PC-9 (cell line): ENCODE measurements around the gene TMEM108. TPM values are rescaled to one million over a fixed set of nuclear protein-coding genes. Genes with fewer than 3 reads are reported as not detected.

Experiments
- BruUV-seq: library from RNA; stranded (reverse); fragments of 400-500 nt; replicated peaks from 2 replicates; lab custom pipeline; 2021; lab: Mats Ljungman, UMichigan
- CTCF ChIA-PET: fragments of 300-600 bp; sonication (Branson Sonifier 250); formaldehyde crosslinking; loops from one replicate; lab custom pipeline; 2022; ENCODE audit warnings: antibody characterized with exemption; lab: Charles Lee
- POLR2A ChIA-PET: fragments of 300-600 bp; sonication (Branson Sonifier 250); formaldehyde crosslinking; loops from one replicate; lab custom pipeline; 2022; ENCODE audit warnings: antibody characterized with exemption; ENCODE audit not compliant: unreplicated experiment; lab: Charles Lee
- DNase-seq, 2 experiments: peaks; one replicate each; pipeline versions ENCODE4 v3.0.0 to v3.0.0-alpha.2; 2015 to 2022; ENCODE audit warnings: mixed read lengths in 1 of 2
- H2AFZ ChIP-seq: fragments of 200-600 bp; sonication (generic); 2 replicates; pipeline ENCODE4 v1.8.1; 2017; ENCODE audit warnings: antibody characterized with exemption
- H3F3A ChIP-seq: fragments of 200-600 bp; sonication (generic); 2 replicates; pipeline ENCODE4 v1.8.1; 2017; ENCODE audit warnings: antibody characterized with exemption, mild to moderate bottlenecking, low read depth; ENCODE audit not compliant: insufficient read depth
- H3K27ac ChIP-seq: fragments of 200-600 bp; sonication (generic); 2 replicates; pipeline ENCODE4 v1.6.1; 2016; ENCODE audit warnings: mixed run types
- H3K27me3 ChIP-seq: fragments of 200-600 bp; sonication (generic); 2 replicates; pipeline ENCODE4 v1.6.1; 2016; ENCODE audit warnings: low read depth, mixed run types; ENCODE audit not compliant: insufficient read depth
- H3K36me3 ChIP-seq: fragments of 200-600 bp; sonication (generic); 2 replicates; pipeline ENCODE4 v1.6.1; 2016; ENCODE audit warnings: low read depth, mixed run types
- H3K4me1 ChIP-seq: fragments of 200-600 bp; sonication (generic); replicated peaks from 2 replicates; pipeline ENCODE4 v1.6.1; 2016; ENCODE audit warnings: mixed run types; ENCODE audit not compliant: insufficient read depth
- H3K4me2 ChIP-seq: fragments of 200-600 bp; sonication (generic); 2 replicates; pipeline ENCODE4 v1.6.1; 2017; ENCODE audit warnings: mixed run types
- H3K4me3 ChIP-seq: fragments of 200-600 bp; sonication (generic); 2 replicates; pipeline ENCODE4 v1.6.1; 2016; ENCODE audit warnings: mixed run types
- H3K79me2 ChIP-seq: fragments of 200-600 bp; sonication (generic); 2 replicates; pipeline ENCODE4 v1.6.1; 2017; ENCODE audit warnings: low read depth, mixed run types
- H3K9me2 ChIP-seq: fragments of 200-600 bp; sonication (generic); 2 replicates; pipeline ENCODE4 v1.8.1; 2017; ENCODE audit warnings: mild to moderate bottlenecking; ENCODE audit not compliant: insufficient read depth
- H3K9me3 ChIP-seq: fragments of 200-600 bp; sonication (generic); 2 replicates; pipeline ENCODE4 v1.8.1; 2016; ENCODE audit warnings: low read depth; ENCODE audit not compliant: insufficient read depth
- H4K20me1 ChIP-seq: fragments of 200-600 bp; sonication (generic); 2 replicates; pipeline ENCODE4 v1.8.1; 2017; ENCODE audit not compliant: insufficient read depth
- EZH2 ChIP-seq: fragments of 200-600 bp; sonication (generic); IDR thresholded peaks from 2 replicates; pipeline ENCODE4 v1.8.0; 2017; ENCODE audit warnings: antibody characterized with exemption, low read depth
- intact Hi-C: fragments of 100-400 bp; cut with micrococcal nuclease; formaldehyde crosslinking; loops from one replicate; pipeline ENCODE4 v1.10.0; 2022; ENCODE audit not compliant: unreplicated experiment
- total RNA-seq: library from RNA; stranded (reverse); gene quantifications from 2 replicates; pipeline ENCODE4 v1.2.3, GENCODE V29; 2021
- TF ChIP-seq, protein P1 (sequence below): fragments of 200-600 bp; sonication (generic); conservative IDR thresholded peaks from 2 replicates; pipeline ENCODE4 v1.6.1; 2017; ENCODE audit warnings: mixed run types, antibody characterized with exemption, mild to moderate bottlenecking, moderate library complexity

Gene TMEM108
- total RNA-seq, 1 experiment from 2014 or later: not detected

DNA sequence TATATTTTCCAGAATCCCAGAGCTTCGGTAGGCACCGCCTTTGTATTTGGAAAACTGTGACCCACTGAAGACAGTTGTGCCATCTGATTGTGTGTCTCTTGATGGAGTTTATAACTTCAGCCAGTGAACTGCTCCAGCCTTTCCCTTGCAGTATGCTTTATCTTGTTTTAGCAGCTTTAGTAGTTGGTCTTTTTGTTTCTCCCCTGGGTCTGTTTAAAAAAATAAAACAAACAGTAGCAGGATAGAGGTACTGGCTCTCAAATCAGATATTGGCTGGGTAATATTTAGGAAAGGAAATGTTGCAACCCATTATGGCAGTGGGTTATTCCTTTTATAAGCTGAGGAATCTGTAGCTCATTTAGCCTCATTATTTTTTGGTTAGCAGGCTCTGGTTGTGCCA lies 210.2 kb downstream of the TMEM108 start:
- no peak for TF ChIP-seq EZH2
- TF ChIP-seq, protein P1, sequence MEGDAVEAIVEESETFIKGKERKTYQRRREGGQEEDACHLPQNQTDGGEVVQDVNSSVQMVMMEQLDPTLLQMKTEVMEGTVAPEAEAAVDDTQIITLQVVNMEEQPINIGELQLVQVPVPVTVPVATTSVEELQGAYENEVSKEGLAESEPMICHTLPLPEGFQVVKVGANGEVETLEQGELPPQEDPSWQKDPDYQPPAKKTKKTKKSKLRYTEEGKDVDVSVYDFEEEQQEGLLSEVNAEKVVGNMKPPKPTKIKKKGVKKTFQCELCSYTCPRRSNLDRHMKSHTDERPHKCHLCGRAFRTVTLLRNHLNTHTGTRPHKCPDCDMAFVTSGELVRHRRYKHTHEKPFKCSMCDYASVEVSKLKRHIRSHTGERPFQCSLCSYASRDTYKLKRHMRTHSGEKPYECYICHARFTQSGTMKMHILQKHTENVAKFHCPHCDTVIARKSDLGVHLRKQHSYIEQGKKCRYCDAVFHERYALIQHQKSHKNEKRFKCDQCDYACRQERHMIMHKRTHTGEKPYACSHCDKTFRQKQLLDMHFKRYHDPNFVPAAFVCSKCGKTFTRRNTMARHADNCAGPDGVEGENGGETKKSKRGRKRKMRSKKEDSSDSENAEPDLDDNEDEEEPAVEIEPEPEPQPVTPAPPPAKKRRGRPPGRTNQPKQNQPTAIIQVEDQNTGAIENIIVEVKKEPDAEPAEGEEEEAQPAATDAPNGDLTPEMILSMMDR: no peak
- H3F3A ChIP-seq: no peaks in the 10 kb centered on the region
- no peaks in the 10 kb centered on the region for H3K79me2 ChIP-seq
- H3K9me3 ChIP-seq: no peaks in the 10 kb centered on the region
- no peak overlapping the region for H3K27ac ChIP-seq
- no peak overlapping the region for H3K4me3 ChIP-seq
- no peaks in the 10 kb centered on the region for H3K36me3 ChIP-seq
- peaks cover 11% of the 10 kb centered on the region; the same call in 1 of the 2 replicates for H3K27me3 ChIP-seq
- H3K9me2 ChIP-seq: no peaks in the 10 kb centered on the region; the same call in 1 of the 2 replicates
- ChIA-PET POLR2A (no interaction called here), CTCF (interaction anchor here (0.6 kb wide), 1 partner anchor 440 kb away, joined by 11 read pairs; no protein-coding TSS in a partner anchor)
- H3K4me2 ChIP-seq: no peak overlapping the region
- BruUV-seq: no TSS peak
- H3K4me1 ChIP-seq: no peaks in the 10 kb centered on the region
- H4K20me1 ChIP-seq: no peaks in the 10 kb centered on the region
- intact Hi-C loops: no loop called here
- H2AFZ ChIP-seq: no peak overlapping the region
- DNase-seq: no peak

GRCh38 chr3:133249490-133249889 lies 211.3 kb downstream of the TMEM108 start:
- H3K79me2 ChIP-seq: no peaks in the 10 kb centered on the region
- BruUV-seq: no TSS peak
- POLR2A ChIA-PET: no interaction called here

GRCh38 chr3:133254151-133254550 lies 216.0 kb downstream of the TMEM108 start:
- Histone ChIP-seq H3K4me1 (no peaks in the 10 kb centered on the region), H3K27ac (no peak overlapping the region), H3K4me2 (no peak overlapping the region), H4K20me1 (no peaks in the 10 kb centered on the region), H3K4me3 (no peak overlapping the region), H2AFZ (no peak overlapping the region), H3F3A (no peaks in the 10 kb centered on the region), H3K27me3 (no peaks in the 10 kb centered on the region), H3K36me3 (no peaks in the 10 kb centered on the region), H3K9me3 (no peaks in the 10 kb centered on the region), H3K79me2 (no peaks in the 10 kb centered on the region), H3K9me2 (no peaks in the 10 kb centered on the region; the same call in 1 of the 2 replicates)
- intact Hi-C loops: no loop called here
- ChIA-PET CTCF (no interaction called here), POLR2A (no interaction called here)
- no peak for DNase-seq
- TF ChIP-seq, protein P1: no peak
- TF ChIP-seq EZH2: no peak
- no TSS peak for BruUV-seq

More at GRCh38 chr3:133249490-133249889, 211.3 kb downstream of the TMEM108 start:
- Histone ChIP-seq H4K20me1 (no peaks in the 10 kb centered on the region), H3K36me3 (no peaks in the 10 kb centered on the region), H3K4me1 (no peaks in the 10 kb centered on the region), H3K9me2 (no peaks in the 10 kb centered on the region; the same call in 1 of the 2 replicates), H3K4me3 (no peak overlapping the region), H3K27me3 (0 out of 2 replicates have a peak, but pooled peaks cover 4% of the 10 kb centered on the region), H3K27ac (no peak overlapping the region), H3F3A (no peaks in the 10 kb centered on the region), H3K4me2 (no peak overlapping the region), H2AFZ (no peak overlapping the region), H3K9me3 (no peaks in the 10 kb centered on the region)
- no peak for DNase-seq
- TF ChIP-seq, protein P1: no peak
- intact Hi-C loops: no loop called here
- CTCF ChIA-PET: no interaction called here
